DMS53 treated with DMSO at 0.1 percent for 48 hours (cell line): ENCODE data around the gene GPR158.

ENCODE experiments used
- DNase-seq: peaks from one replicate; lab custom pipeline; 2025; ENCODE audit not compliant: unreplicated experiment; lab: John Stamatoyannopoulos, UW

The GPR158 gene

GRCh38 chr10:25191162-25191895 is 16.5 kb downstream of the GPR158 start:
- no peak for DNase-seq

GRCh38 chr10:25198151-25198550 is 23.4 kb downstream of the GPR158 start:
- DNase-seq = no peak

GRCh38 chr10:25206693-25207414 is 32.1 kb downstream of the GPR158 start:
- no peak for DNase-seq

- no peak for DNase-seq
These were observed 34.8 kb downstream of the GPR158 start for GRCh38 chr10:25209618-25210017.

- DNase-seq = no peak
These were observed 35.5 kb downstream of the GPR158 start for GRCh38 chr10:25210265-25210664.

- no peak for DNase-seq
These were observed 45.4 kb downstream of the GPR158 start for GRCh38 chr10:25220156-25220555.

- no peak for DNase-seq
These were observed 47.4 kb downstream of the GPR158 start for GRCh38 chr10:25222085-25222660.

GRCh38 chr10:25226775-25227682 is 52.2 kb downstream of the GPR158 start:
- DNase-seq = peak; percentile 16

- no peak for DNase-seq
These were observed 57.0 kb downstream of the GPR158 start for GRCh38 chr10:25231751-25232150.

- no peak for DNase-seq
These were observed 57.4 kb downstream of the GPR158 start for GRCh38 chr10:25232204-25232603.

GRCh38 chr10:25245165-25245564 is 70.4 kb downstream of the GPR158 start:
- no peak for DNase-seq

GRCh38 chr10:25257646-25258045 is 82.8 kb downstream of the GPR158 start:
- no peak for DNase-seq

GRCh38 chr10:25261110-25261509 is 86.3 kb downstream of the GPR158 start:
- DNase-seq = no peak

- no peak for DNase-seq
These were observed 86.8 kb downstream of the GPR158 start for GRCh38 chr10:25261558-25261957.

GRCh38 chr10:25263931-25264330 is 89.1 kb downstream of the GPR158 start:
- no peak for DNase-seq

- DNase-seq = no peak
These were observed 103.4 kb downstream of the GPR158 start for GRCh38 chr10:25278180-25278579.

GRCh38 chr10:25280076-25280475 is 105.3 kb downstream of the GPR158 start:
- DNase-seq = no peak

GRCh38 chr10:25280573-25280972 is 105.8 kb downstream of the GPR158 start:
- DNase-seq = no peak

- DNase-seq = no peak
These were observed 111.0 kb downstream of the GPR158 start for GRCh38 chr10:25285809-25286208.

GRCh38 chr10:25288181-25288580 is 113.4 kb downstream of the GPR158 start:
- DNase-seq = no peak
